ENCODE results near the gene H2BK1.

Gene H2BK1

DNA sequence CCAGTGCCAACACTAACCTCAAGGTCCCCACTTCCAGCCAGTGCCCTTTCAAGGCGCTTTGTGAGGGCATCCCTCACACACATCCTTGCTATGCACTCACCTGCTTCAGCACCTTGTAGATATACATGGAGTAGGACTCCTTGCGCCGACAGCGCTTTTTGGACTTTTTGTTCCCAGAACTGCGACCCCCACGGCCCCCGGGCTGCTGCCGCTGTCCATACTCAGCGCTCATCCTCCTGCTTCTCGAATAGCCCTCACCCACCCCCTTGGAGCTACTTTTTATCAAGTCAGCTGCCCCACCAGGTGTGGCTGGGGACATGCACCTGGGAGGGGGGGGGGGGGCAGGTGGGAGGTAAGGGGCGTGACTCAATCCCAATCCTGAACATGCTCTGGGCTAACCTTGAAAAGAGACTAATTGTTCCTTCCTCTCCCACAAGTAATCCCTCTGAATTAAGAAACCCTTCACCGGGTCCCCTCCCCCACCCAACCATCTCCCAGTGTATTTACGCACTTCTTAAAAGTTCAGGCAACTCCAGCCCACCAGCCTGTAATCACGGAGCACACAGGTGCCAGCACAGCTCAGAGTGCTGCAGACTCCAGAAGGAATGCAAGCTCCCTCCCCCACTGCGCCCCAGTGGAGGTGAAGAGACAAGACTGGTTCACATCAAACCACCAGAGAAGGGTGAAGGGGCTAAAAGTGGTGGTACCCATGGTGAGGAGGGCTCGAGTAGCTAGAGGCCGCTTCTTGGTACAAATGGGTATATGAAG lies at the start of gene H2BK1:
Gene H2BK1 (minus strand): TSS at position 402 of the 768 bp plus-strand sequence. CDS start 170 bp downstream, at position 232.
- no peak for DNase-seq

DNA sequence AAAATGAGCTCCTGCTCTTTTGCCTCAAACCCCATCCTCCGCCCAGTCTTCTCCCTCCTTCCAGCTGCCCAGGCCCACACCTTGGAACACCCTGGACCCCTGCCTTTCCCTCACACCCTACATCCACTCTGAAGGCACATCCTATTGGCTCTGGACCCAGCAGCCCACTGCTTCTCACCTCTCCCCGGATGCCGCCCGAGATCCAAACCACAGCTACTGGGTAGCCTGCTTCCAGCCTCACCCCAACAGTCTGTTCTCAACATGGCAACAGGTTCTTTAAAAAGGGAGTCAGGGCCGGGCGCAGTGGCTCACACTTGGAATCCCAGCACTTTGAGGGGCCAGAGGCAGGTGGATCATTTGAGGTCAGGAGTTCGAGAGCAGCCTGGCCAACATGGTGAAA lies 47.7 kb upstream of the H2BK1 start:
- no peak for DNase-seq

DNA sequence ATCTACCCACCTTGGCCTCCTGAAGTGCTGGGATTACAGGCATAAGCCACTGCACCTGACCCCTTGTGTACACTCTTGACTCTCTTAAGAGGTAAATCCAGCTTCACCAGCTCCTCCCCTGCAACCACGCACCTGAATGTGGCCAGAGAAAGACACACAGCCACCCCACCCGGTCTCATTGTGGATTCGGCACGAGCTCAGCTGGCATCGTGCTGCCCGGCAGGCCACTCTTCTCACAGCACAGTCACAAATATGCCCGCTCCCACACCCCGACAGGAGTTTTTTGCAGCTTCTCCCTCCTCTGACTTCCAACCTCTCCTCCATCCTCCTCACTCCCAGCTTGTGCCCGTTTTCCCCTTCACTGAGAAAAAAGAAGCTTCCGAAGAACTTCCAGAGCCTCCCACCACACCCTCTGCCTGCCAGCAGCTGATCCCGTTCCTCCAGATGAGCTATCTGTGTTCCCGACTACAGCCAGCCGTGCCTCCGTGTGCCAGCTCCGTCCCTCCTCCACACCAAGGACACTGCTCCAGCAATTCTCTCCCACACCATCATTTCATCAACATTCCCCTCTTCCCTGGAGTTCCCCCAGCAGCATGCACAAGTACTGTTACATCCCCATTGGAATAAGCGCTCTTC lies 46.2 kb upstream of the H2BK1 start:
- no peak for DNase-seq

DNA sequence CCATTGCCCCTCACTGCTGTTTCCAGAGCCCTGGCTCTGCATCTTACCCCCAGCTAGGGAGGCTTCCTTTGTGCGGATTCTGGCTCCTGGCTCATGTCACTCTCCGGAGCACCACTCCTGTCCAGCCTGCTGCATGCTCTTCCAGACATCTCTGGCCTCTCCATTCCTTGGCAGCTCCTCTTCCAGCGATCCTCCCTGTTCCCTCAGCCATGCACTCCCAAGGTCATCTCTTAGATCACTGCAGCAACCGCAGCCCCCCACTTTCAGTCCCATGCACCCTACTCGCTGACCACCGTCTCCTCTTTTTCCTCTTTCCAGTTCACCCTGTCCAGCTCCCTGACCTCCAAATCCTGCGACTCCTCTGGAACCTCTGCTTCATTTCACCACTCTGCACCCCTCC lies 45.1 kb upstream of the H2BK1 start:
- DNase-seq, result no peak

DNA sequence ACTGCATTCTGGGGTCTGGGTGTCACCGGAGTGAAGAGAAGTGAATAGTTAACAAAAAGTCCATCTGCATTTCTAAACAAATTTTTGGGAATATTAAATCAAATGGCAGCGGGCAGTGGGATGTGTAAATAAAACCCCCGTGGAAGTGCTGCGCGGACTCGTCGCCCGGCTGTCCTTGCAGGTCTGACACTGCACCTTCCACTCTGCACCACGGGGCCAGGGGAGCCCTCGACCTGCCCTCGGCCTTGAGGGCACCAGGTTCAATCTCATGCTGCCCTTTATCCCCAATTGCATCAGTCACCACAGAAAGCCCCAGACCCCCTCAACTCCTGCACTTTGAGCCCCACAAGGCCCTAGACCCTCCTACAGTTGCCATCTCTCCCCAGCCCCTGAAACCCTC lies 44.6 kb upstream of the H2BK1 start:
- DNase-seq, result no peak

DNA sequence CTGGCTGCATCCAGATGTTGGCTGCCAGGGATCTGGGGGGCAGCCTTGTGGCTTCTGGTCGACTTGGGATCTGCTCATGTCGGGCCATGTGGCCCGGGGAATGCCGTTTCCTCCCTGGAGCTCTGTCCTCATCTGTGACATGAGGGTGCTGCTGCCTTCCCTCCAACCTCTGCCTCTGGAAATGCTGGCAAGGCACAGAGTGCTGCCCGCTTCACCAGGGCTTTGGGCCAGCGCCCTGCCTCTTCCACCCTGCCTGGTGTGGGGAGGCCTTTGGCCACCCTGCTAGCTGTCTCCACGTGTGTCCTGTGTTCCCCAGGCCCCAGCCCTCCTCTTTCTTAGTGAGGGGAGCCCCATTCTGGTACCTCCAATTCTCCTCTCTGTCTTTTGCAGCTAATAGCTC lies 44.0 kb upstream of the H2BK1 start:
- DNase-seq, result no peak

DNA sequence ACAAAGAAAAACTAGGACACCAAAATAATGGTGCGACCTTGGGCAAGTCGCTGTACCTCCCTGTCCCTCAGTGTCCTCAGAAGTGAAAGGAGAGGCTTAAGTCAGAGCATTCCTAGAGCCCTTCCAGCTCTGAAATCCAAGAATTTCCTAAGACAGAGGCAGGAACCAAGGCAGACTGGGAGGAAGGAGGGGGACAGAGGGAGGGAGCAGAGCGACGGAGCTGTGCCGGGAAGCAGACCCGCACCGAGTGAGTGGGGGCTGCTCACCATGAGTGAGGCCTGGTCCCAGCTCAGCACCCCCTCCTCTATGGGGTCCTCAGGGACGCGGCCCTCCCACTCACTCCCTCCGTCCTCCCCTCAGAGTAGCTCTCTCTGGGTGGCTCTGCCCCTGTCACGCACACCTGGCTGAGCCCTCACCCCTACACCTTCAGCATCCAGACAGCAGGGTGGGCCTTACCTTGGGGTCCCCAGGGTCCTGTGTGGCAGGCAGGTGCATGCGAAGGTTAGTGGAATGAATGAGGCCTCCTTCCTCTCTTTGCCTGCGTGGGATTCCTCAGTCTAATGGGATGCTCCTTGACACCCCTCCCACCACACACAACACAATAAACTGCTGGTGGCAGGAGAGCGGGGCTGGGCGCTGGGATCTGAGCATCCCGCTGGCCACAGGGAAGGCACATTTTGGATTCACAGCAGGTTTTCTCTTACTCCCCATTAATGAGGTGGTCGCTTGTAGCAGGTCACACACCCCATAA lies 42.8 kb upstream of the H2BK1 start:
- DNase-seq, result no peak

DNA sequence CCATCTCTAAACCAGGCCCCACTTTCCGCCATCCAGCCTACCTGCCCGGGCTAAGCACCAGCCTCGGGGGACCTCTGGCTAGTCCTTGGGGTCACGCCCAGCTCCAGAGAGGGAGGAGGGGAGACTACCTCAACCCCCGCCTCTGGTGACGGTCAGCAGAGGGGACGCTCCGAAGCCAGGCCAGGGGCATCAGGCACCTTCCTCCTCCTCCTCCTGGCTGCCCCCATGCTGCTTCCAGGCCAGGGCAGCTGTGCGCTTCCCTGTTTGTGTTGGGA lies 42.2 kb upstream of the H2BK1 start:
- no peak for DNase-seq

DNA sequence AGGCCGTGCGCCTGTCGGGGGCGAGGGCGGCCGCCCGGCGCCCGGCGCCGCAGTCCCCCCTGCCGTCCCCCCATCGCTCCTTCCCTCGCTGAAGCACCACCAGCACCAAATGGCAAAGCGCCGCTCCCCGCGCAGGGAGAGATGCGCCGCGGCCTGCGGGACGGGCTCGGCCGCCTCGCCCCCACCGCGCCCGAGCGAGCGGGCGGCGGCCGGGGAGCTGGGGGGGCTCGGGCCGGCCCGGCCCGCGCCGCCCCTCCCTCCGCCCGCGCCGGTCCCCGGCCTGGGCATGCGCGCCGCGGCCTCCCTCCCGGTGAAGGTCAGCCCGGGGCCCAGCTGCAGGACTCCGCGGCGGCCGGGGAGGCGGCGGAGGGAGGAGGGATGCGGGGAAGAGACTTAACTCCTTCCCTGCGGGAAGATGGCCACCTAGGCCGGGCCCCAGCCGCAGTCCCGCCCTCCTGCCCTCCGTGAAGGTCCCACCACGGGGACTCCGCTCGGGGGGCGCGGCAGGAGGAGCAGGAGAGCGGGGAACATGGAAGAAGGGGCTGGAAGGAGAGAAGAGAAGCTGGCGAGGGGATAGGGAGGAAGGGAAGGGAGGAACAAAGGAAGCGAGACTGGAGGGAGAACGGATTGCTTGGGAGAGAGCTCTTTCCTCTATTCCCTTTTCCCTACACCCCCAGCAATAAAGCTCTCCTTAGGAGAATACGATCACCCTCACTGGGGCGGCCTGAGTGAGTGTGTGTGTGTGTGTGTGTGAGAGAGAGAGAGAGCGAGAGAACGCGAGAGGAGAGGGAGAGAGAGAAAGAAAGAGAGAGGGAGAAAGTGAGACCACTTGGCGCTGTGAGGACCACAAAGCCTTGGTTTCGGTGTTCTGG lies 41.6 kb upstream of the H2BK1 start:
- DNase-seq, result no peak

DNA sequence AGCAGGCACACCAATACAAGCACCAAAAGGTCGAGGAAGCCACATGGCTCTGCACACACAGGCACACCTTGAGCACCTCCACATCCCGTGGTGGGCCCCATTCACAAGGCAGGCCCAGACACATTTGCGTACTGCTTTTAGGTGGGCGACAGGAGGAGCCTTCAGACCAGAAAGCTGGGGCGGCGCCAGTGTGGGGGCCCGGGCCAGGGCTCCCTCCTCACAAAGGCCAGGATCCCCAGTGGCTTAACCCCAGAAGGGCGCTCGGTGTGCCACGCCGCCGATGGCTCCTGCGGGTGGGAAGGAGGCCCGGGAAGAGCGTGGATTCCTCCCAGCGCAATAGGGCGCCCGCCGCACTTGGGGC lies 41.0 kb upstream of the H2BK1 start:
- no peak for DNase-seq

DNA sequence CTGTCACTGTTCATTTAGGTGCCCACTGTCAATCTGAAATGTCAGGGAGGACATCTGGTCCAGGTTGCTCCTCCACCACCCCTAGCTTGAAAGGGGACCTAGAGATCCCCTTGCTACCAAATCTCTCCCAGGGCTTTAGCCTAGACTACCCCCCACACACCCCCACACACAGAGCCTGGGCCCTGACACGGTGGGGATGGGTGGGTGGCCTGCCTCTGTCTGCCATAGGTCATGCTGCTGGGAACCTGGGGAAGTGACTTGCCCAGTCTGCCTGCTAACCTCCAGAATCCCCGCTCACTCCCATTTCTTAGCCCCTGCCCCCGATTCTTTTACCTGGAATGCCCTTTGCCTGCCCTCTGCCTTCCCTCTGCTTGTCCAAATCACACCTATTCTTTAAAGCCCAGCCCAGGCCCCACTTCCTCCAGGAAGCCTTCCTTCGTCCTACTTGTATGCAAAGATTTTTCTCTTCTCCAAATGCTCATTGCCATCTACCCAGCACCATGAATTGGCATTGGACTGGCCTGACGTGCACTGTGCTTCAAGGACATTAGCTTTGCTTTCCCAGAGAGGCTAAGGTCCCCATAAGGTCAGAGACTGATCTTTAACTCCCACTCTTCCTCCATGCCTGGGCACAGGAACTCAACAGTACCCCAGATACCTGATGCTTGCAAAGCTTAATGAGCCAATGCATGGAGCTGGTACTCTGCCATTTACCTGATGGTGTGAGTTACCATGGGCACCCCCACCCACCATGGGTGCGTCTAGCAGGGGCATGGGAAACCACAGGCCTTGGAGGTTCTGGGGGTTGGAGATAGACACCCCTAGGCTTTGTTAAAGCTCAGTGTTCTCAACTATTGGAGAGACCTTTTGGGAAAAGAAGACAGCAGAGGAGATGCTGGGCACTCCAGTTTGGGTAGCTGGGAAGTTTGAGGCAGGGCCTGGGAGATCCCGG lies 40.2 kb upstream of the H2BK1 start:
- DNase-seq, result no peak

DNA sequence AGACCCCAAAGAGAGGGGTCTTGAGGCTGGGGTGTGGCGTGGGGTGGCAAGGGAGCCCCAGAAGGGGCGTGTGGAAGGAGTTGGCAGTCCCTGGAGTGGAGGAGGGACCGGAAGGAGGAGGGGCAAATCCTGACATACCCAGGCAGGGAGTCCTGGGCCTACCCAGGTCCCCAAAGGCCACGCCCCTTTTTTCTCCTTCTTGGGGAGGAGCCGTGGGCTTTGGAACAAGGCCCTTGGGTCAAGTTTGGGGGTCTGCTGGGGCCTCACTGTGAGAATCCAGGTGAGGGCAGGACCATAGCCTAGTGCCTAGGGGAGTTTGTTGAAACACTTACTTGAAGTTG lies 39.4 kb upstream of the H2BK1 start:
- no peak for DNase-seq

DNA sequence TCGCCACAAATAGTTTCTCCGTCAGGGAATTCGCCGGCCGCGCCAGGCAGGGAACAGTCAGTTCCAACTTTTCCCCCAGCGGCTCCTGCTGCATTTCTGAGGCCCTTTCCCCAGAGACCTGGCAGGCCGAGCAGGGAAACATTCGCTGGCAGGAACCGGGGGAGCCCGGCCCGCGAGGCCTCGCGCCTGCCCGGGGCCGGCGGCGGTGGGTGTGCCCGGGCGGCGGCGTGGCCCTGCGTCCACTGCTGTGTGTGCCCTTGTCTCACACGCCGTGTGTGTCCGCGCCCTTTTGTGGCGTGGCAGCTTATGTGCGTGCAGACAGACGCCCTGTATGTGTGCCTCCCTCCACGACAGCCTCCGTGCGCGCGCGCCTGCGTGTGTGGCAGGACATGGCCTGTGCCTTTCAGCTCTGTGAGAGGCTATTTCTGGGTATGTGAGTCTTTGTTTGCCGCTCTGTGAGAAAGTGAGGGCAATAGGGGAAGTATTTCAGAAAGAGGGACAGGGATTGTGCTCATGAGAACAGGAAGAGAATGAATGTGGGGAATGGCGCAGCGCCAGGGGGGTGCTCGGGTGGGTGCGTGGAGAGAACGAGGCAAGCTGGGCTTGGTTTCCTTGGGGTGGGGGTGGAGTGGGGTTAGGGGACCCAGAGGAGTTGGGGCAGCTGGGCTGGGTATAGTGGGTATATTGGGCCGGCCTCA lies 38.9 kb upstream of the H2BK1 start:
- DNase-seq, result peak; percentile 37 to 48

DNA sequence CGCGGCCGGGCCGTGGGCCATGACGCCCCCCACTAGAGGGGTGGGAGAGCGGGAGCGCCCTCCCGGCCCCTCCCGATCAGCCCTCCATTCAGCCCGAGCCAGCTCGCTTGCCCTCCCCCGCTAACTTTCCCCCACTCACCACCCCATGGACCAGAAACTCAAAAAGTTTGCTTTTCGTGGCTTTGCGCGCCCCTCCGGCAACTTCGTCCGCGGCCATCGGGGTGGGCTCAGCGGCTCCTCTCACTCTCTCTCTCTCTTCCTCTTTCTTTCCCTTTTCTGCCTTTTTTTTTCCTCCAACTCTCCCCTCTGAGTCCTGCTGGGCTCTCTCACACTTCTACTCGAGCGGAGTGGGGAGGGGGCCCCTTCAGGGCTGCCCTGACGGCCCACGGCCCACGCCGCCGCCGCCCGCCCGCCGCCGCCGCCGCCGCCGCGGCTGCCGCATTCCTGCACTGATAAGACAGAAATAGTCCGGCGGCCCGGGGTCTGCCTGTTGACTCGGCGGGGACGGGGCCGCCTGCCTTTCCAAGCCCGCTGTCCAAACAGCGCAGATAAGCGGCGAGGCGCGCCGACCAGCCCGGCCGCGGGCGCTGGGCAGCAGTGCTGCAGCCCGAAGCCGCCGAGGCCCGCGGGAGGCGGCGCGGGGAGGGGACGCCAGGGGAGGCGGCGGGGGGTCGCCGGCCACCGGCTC lies 38.2 kb upstream of the H2BK1 start, which contains the start of gene SMARCD3:
Gene SMARCD3 (minus strand): TSS at position 349 of the 688 bp plus-strand sequence. CDS start 132 bp downstream, at position 217.
- peak; percentile 27 to 29 for DNase-seq

DNA sequence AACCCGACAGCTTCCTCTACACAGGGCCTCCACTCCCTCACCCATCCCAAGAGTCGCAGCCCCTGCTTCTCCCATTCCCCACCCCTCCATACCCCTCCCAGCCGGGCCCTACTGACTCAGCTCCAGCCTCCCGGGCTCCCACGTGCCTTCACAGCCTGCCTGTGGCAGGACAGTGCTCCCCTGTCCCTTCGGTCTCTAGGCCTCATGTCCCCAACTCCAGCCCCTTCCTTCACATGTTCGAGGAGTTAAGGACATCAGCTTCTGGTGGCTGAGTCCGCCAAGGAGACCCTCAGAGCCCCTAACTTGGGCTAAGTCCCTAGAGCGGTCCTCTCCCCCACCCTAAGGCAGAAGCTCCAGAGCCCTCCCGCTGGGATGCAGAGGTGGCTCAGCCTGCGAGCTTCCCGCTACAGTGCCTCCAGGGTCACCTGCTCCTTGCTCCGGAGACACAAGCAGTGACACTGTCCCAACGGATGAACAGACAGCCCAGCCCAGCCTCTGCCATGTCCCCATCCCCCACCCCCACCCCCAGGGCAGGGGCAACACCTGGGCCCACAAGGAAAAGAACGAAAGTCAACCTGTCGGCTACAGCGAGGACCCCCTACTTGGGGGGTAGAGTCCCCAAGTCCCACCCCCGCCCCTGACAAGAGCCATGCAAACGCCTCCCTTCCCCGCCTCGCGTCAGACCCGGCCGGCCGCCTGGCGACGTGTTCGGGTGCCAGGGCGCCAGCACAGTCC lies 37.5 kb upstream of the H2BK1 start:
- DNase-seq, result no peak

DNA sequence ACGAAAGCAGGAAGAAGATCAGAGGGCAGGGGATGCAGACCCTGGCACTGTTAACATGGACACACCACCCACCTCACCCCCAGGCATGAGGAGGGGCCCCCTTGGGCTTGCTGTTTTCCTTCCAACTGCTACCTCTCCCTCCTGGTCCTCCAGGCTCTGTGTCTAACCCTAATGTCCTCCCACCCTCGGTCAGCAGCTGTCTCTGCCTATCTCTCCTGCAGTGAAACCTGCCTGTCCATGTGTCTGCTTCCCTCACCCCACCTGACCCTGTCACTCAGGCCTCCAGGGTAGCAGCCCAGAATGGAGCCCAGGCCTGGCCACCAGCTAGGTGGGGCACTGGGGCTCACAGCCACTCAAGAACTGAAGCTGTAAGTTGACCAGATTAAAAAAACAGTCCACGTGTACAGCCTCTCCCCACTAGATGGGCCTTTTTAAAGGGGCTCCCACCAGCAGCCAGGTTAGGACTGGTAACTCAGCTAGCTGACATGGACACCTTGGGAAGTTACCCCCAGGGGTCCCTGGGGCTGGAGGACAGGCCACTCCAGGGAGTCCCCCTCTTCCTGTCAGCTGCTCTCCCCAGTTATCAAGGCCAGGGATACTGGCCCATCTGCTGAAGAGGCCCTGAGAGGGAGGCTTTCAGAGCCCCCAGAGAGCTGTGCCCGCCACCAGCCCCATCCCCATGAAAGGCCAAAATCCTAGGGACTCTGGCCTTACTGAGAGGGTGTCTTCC lies 36.7 kb upstream of the H2BK1 start:
- no peak for DNase-seq

DNA sequence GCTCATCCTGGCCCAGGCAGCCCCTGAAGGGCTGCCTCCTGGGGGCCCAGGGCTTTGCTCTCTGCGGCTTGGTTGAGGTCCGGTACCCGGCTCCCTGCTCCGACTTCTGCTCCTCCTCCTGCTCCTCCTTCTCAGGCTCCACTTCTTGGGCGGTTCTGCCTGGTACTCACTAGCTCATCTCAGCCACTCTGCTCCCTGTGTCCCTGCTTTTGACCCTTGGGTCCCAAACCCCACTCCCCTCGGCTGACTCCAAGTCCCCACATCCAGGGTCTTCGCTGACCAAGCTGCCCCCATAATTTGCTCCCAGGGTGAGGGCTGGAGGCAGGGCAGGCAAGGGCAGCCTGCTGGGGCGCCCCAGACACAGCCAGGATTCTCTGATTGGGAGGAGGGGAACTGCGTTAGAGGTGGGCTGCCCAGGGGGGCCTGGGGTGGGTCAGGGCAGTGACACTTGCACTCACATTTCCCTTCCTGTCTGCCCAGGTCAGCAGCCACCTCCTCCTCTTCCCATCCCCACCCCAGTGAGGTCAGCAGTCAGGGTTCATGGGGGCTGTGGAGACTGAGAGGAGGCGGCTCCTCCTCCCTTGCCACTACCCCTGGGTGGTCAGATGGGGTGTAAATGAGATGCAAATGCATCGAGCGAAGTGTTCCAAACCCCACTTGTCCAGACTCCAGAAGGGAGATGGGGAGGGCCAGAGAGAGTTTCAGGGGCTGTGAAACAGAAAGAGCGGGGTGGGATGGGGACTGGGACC lies 36.0 kb upstream of the H2BK1 start:
- DNase-seq, result no peak

DNA sequence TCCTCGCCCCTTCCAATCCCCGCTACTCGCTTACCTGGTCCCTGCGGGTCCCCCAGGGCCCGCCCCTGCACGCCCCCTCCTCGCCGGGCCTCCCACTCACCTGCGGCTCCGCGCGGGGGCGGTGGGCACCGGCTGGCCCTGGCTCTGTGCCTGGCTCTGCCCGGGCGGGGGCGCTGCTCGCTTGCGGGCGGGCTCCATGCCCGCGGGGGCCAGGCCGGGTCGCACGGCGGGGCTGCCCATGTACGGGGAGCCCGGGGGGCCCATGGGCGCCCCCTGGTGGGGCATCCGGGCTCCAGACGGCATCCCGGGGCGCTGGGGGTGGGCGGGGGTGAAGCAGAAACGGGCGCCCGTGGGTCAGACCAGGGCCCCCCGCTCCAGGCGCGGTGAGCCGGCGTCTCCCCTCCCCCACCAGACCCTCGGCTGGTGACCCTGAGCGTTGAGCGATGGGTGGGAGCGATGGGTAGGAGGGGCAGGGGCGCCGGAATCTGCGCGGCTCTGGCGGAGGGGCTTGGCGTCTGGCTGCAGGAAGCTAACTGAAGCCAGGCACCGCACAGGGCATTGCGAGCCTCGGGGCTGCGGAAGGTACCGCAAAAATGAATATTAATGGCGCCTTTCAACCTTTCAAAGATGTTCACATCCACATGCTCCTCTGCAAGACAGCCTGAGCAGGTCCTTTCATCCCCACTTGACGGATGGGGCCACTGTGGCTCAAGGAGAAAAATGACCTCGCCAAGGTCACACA lies 35.2 kb upstream of the H2BK1 start:
- peak; percentile 62 to 66 for DNase-seq
